HEK293 (cell line): Measurements from ENCODE around the gene LCE4A.
"Not testable (repeated sequence)": the region's sequence is repeated elsewhere in the genome, so short reads cannot be mapped to it uniquely, and the experiment has no call there.

Experiments
- CTCF ChIA-PET: fragments of 350-600 bp; formaldehyde crosslinking; extraction: SDS; loops from one replicate; lab custom pipeline; 2021; ENCODE audit warnings: antibody characterized with exemption; lab: Yijun Ruan, JAX
- POLR2A ChIA-PET: fragments of 300-600 bp; formaldehyde crosslinking; extraction: SDS; loops from one replicate; lab custom pipeline; 2020; ENCODE audit warnings: antibody characterized with exemption, inconsistent platforms; lab: Yijun Ruan, JAX
- H3K27ac ChIP-seq: fragments of 200-500 bp; sonication (Bioruptor generic); 2 replicates; pipeline ENCODE4 v1.5.1; 2014; ENCODE audit warnings: low read depth, low read length, control low read depth, inconsistent platforms; ENCODE audit errors: extremely low read depth
- H3K36me3 ChIP-seq, 2 experiments: fragments of 200-500 bp in 1 of 2; sonication (Bioruptor generic) in 1 of 2; 1 replicate in 1 of 2; 2 replicates in 1 of 2; pipeline ENCODE4 v1.5.1; 2014 to 2017; ENCODE audit warnings: inconsistent platforms in 2 of 2, low read length in 2 of 2; ENCODE audit not compliant: control insufficient read depth in 2 of 2, insufficient read depth in 1 of 2
- H3K4me1 ChIP-seq: fragments of 200-500 bp; sonication (Bioruptor generic); 2 replicates; pipeline ENCODE4 v1.5.1; 2014; ENCODE audit warnings: mild to moderate bottlenecking, low read length, inconsistent platforms; ENCODE audit not compliant: control insufficient read depth, insufficient read depth
- H3K4me3 ChIP-seq: 2 replicates; pipeline ENCODE4 v1.5.1; 2011; ENCODE audit warnings: low read depth, mild to moderate bottlenecking, control low read depth, low read length, moderate library complexity
- H3K9me3 ChIP-seq: fragments of 200-500 bp; sonication (Bioruptor generic); 2 replicates; pipeline ENCODE4 v1.5.1; 2014; ENCODE audit warnings: low read depth, low read length, inconsistent platforms; ENCODE audit not compliant: control insufficient read depth, insufficient read depth
- HOXC10 ChIP-seq: sonication (generic); formaldehyde crosslinking; IDR thresholded peaks from 2 replicates; pipeline ENCODE4 v1.8.1; 2023; ENCODE audit warnings: mild to moderate bottlenecking, missing genetic modification reagents
- INSM2 ChIP-seq: fragments of 450-650 bp; formaldehyde crosslinking; IDR thresholded peaks from 2 replicates; pipeline ENCODE4 v1.5.1; 2016; ENCODE audit warnings: missing biosample characterization, missing genetic modification characterization
- PRDM1 ChIP-seq: fragments of 450-650 bp; formaldehyde crosslinking; IDR thresholded peaks from 2 replicates; pipeline ENCODE4; 2016; ENCODE audit warnings: missing biosample characterization, missing genetic modification characterization
- SCRT1 ChIP-seq: fragments of 450-650 bp; formaldehyde crosslinking; IDR thresholded peaks from 2 replicates; pipeline ENCODE4 v1.5.1; 2016; ENCODE audit warnings: missing biosample characterization, missing genetic modification characterization, borderline replicate concordance
- ZBTB10 ChIP-seq: fragments of 450-650 bp; formaldehyde crosslinking; IDR thresholded peaks from 2 replicates; pipeline ENCODE4 v1.5.1; 2016; ENCODE audit warnings: missing biosample characterization, missing genetic modification characterization
- ZNF132 ChIP-seq: fragments of 450-650 bp; formaldehyde crosslinking; IDR thresholded peaks from 2 replicates; pipeline ENCODE4 v1.5.1; 2017; ENCODE audit warnings: missing biosample characterization, missing genetic modification characterization, borderline replicate concordance
- ZNF223 ChIP-seq: fragments of 450-650 bp; formaldehyde crosslinking; IDR thresholded peaks from 2 replicates; pipeline ENCODE4 v1.5.1; 2016; ENCODE audit warnings: missing biosample characterization, missing genetic modification characterization
- ZNF24 ChIP-seq: fragments of 450-650 bp; formaldehyde crosslinking; IDR thresholded peaks from 2 replicates; pipeline ENCODE4 v1.5.1; 2016; ENCODE audit warnings: missing biosample characterization, missing genetic modification characterization
- ZNF274 ChIP-seq, 2 experiments: fragments of 200-500 bp in 1 of 2; fragments of 450-650 bp in 1 of 2; sonication (Bioruptor generic) in 1 of 2; formaldehyde crosslinking in 1 of 2; IDR thresholded peaks; 2 replicates each; pipeline versions ENCODE4 v1.5.1 to v1.6.1; 2014 to 2016; ENCODE audit warnings: borderline replicate concordance in 1 of 2, inconsistent platforms in 1 of 2, low read length in 1 of 2, missing biosample characterization in 1 of 2, missing genetic modification characterization in 1 of 2
- ZNF302 ChIP-seq: fragments of 450-650 bp; formaldehyde crosslinking; IDR thresholded peaks from 2 replicates; pipeline ENCODE4 v1.5.1; 2016; ENCODE audit warnings: missing biosample characterization, missing genetic modification characterization, low read depth
- ZNF341 ChIP-seq: fragments of 450-650 bp; formaldehyde crosslinking; IDR thresholded peaks from 2 replicates; pipeline ENCODE4; 2016; ENCODE audit warnings: low read depth, missing biosample characterization, missing genetic modification characterization
- ZNF514 ChIP-seq: fragments of 450-650 bp; formaldehyde crosslinking; IDR thresholded peaks from 2 replicates; pipeline ENCODE4 v1.5.1; 2016; ENCODE audit warnings: missing biosample characterization, missing genetic modification characterization
- ZNF664 ChIP-seq: fragments of 450-650 bp; formaldehyde crosslinking; IDR thresholded peaks from 2 replicates; pipeline ENCODE4 v1.5.1; 2016; ENCODE audit warnings: missing biosample characterization, missing genetic modification characterization
- ZNF747 ChIP-seq: fragments of 450-650 bp; formaldehyde crosslinking; IDR thresholded peaks from 2 replicates; pipeline ENCODE4 v1.5.1; 2016; ENCODE audit warnings: missing biosample characterization, missing genetic modification characterization
- ZNF792 ChIP-seq: fragments of 450-650 bp; formaldehyde crosslinking; IDR thresholded peaks from 2 replicates; pipeline ENCODE4 v1.5.1; 2016; ENCODE audit warnings: missing biosample characterization, missing genetic modification characterization
- ZSCAN16 ChIP-seq: fragments of 450-650 bp; formaldehyde crosslinking; IDR thresholded peaks from 2 replicates; pipeline ENCODE4 v1.5.1; 2016; ENCODE audit warnings: missing biosample characterization, missing genetic modification characterization
- ZXDB ChIP-seq: fragments of 450-650 bp; formaldehyde crosslinking; IDR thresholded peaks from 2 replicates; pipeline ENCODE4 v1.5.1; 2016; ENCODE audit warnings: missing biosample characterization, missing genetic modification characterization

Gene LCE4A

GRCh38 chr1:152681616-152682015 is 26.3 kb upstream of the LCE4A start:
- Histone ChIP-seq H3K4me1 (no peaks in the 10 kb centered on the region), H3K36me3 (no peaks in the 10 kb centered on the region), H3K4me3 (no peak overlapping the region), H3K27ac (no peak overlapping the region), H3K9me3 (no peaks in the 10 kb centered on the region)
- CTCF ChIA-PET, result interaction anchor here (0.7 kb wide), 1 partner anchor 24 kb away, joined by 3 read pairs; no protein-coding TSS in a partner anchor
- TF ChIP-seq INSM2, result no peak
- no peak for TF ChIP-seq PRDM1
- POLR2A ChIA-PET, result no interaction called here

- CTCF ChIA-PET, result no interaction called here
- POLR2A ChIA-PET, result no interaction called here
- H3K36me3 ChIP-seq, result no peaks in the 10 kb centered on the region
- H3K4me3 ChIP-seq, result no peak overlapping the region
- no peak overlapping the region for H3K27ac ChIP-seq
- H3K9me3 ChIP-seq, result no peaks in the 10 kb centered on the region
- TF ChIP-seq SCRT1 (tag by site-specific recombination) (no peak), ZNF792 (no peak), ZNF514 (no peak), ZNF132 (tag by site-specific recombination) (no peak), ZXDB (tag by site-specific recombination) (no peak), ZBTB10 (no peak), ZNF223 (tag by site-specific recombination) (no peak), ZNF302 (tag by site-specific recombination) (no peak), ZSCAN16 (tag by site-specific recombination) (no peak), ZNF24 (no peak), ZNF664 (tag by site-specific recombination) (no peak), ZNF747 (tag by site-specific recombination) (no peak), ZNF341 (tag by site-specific recombination) (no peak), ZNF274 (IDR thresholded peaks at IDR 0.05; ENCODE audit: low read length) (no peak), ZNF274 (tag by site-specific recombination; IDR thresholded peaks at IDR 0.05; ENCODE audit: borderline replicate concordance) (no peak), HOXC10 (no peak)
- H3K4me1 ChIP-seq, result no peaks in the 10 kb centered on the region
Observed at GRCh38 chr1:152683846-152684245, 24.1 kb upstream of the LCE4A start.

- CTCF ChIA-PET, POLR2A ChIA-PET: not testable (repeated sequence)
Observed at GRCh38 chr1:152685823-152686222, 22.1 kb upstream of the LCE4A start, which contains the start of gene LCE2B. Gene LCE2B, plus strand, starts transcription at chr1:152686123. Its CDS starts 721 bp downstream, at chr1:152686844.

More at GRCh38 chr1:152685823-152686222, 22.1 kb upstream of the LCE4A start, which contains the start of gene LCE2B:
- not testable (repeated sequence) for H3K4me3 ChIP-seq, H3K9me3 ChIP-seq, H3K27ac ChIP-seq, H3K4me1 ChIP-seq, H3K36me3 ChIP-seq
